ENCODE measurements around the gene USP6NL. TPM values are rescaled to one million over a fixed set of nuclear protein-coding genes. Genes with fewer than 3 reads are reported as not detected.

USP6NL gene
- total and polyA plus RNA-seq, 9 of the 15 experiments (the other 6 are each of a cell fraction or from before 2014, with no cell fraction given) = 3.2 to 26.6 (median 19.8) TPM

DNA sequence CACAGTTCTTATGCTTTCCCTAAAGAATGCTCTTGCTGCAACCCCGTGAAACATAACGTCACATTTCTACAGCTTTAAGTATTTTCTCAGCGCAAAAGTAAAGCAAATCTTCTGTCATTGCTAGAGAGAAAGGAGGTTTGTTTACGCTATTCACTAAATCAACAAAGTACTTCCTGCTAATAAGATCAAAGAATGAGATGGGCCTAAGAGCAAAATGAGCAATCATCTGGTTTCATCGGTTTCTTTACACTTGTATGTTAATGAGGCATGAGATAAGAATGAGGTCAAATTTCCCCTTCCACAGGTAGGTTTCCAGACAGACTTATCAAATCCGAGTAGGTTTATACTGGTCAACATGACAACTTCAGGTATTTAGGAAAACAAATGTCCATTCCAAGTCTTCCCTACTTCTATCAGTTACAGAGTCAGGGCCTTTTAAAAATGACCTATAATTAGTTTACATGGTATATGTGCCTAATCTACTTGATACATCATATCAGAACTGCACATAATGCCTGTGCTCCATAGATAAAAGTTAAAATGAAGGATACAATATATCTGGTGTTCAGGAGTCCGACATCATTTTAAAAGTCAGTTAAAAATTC lies 8.4 kb downstream of the USP6NL start (continued):
- TF ChIP-seq ZNF655 (CRISPR knock-in tag; IDR thresholded peaks at IDR 0.05) = no peak
- TF ChIP-seq GATAD2B (IDR thresholded peaks at IDR 0.05; ENCODE audit: borderline replicate concordance) = peak; percentile 73; the same call in 1 of the 2 replicates
- 0 out of 2 replicates have a peak, but pooled peaks have one; percentile 12 for TF ChIP-seq JUND (IDR thresholded peaks at IDR 0.05; ENCODE audit: borderline replicate concordance, low read depth, low read length)
- peak; percentile 49; the same call in 1 of the 3 replicates for TF ChIP-seq JUND (tag; IDR thresholded peaks at IDR 0.05; ENCODE audit: borderline replicate concordance, low read depth, low read length)
- no peak for TF ChIP-seq NUFIP1 (IDR thresholded peaks at IDR 0.05; ENCODE audit: partially characterized antibody)
- TF ChIP-seq CBFA2T3 (IDR thresholded peaks at IDR 0.05) = peak; percentile 79
- peak; percentile 91 for TF ChIP-seq ARID1B (IDR thresholded peaks at IDR 0.05)
- no peak for TF ChIP-seq EHMT2 (IDR thresholded peaks at IDR 0.05)
- no peak for TF ChIP-seq ZNF764 (CRISPR knock-in tag; IDR thresholded peaks at IDR 0.05; ENCODE audit: low read depth)
- TF ChIP-seq ZBTB1 (CRISPR knock-in tag; IDR thresholded peaks at IDR 0.05; ENCODE audit: borderline replicate concordance, low read depth) = no peak
- TF ChIP-seq FIP1L1 (IDR thresholded peaks at IDR 0.05; ENCODE audit: low read depth, low read length, poor library complexity, severe bottlenecking) = no peak
- TF ChIP-seq ZNF77 (CRISPR knock-in tag; IDR thresholded peaks at IDR 0.05) = no peak
- TF ChIP-seq RAD21 (CRISPR knock-in tag; conservative IDR thresholded peaks at IDR 0.05 in 1 of 2, IDR thresholded peaks at IDR 0.05 in 1 of 2) = no peak
- peak; percentile 72 for TF ChIP-seq NCOR1 (IDR thresholded peaks at IDR 0.05)
- peak; percentile 69 for TF ChIP-seq TCF3 (CRISPR knock-in tag; IDR thresholded peaks at IDR 0.05)
- no peak for TF ChIP-seq ZNF184 (CRISPR knock-in tag; IDR thresholded peaks at IDR 0.05)
- TF ChIP-seq FOSL1 (tag; conservative IDR thresholded peaks at IDR 0.05) = peak; percentile 55
- peak; percentile 73 for TF ChIP-seq EP300 (IDR thresholded peaks at IDR 0.05; ENCODE audit: low read length)
- peak; percentile 61; the same call in 1 of the 2 replicates for TF ChIP-seq CBFA2T2 (conservative IDR thresholded peaks at IDR 0.05)
- no peak for TF ChIP-seq ARHGAP35 (IDR thresholded peaks at IDR 0.05; ENCODE audit: partially characterized antibody)
- TF ChIP-seq TEAD4 (IDR thresholded peaks at IDR 0.05; ENCODE audit: low read length) = peak; percentile 85
- TF ChIP-seq TEAD4 (CRISPR knock-in tag; IDR thresholded peaks at IDR 0.05; ENCODE audit: borderline replicate concordance) = no peak
- TF ChIP-seq ATF7 (IDR thresholded peaks at IDR 0.05) = peak; percentile 70
- TF ChIP-seq TAL1 (IDR thresholded peaks at IDR 0.05) = peak; percentile 86
- peak; percentile 72; the same call in 1 of the 2 replicates for TF ChIP-seq FOXA1 (IDR thresholded peaks at IDR 0.05; ENCODE audit: borderline replicate concordance)
- TF ChIP-seq FOXK2 (conservative IDR thresholded peaks at IDR 0.05 in 1 of 2, IDR thresholded peaks at IDR 0.05 in 1 of 2; ENCODE audit: low read depth in 2 of 2) = 0 out of 4 replicates have a peak, but pooled peaks of 1 of the 2 experiments have one; percentile 9
- no peak for TF ChIP-seq KAT2B (IDR thresholded peaks at IDR 0.05; ENCODE audit: low read depth, low read length)
- TF ChIP-seq HBP1 (CRISPR knock-in tag; IDR thresholded peaks at IDR 0.05) = no peak
- TF ChIP-seq NFIC (IDR thresholded peaks at IDR 0.05) = 0 out of 2 replicates have a peak, but pooled peaks have one; percentile 8
- TF ChIP-seq RBFOX2 (IDR thresholded peaks at IDR 0.05; ENCODE audit: low read depth, low read length) = peak; percentile 35; the same call in 1 of the 2 replicates
- no peak for TF ChIP-seq TGIF2 (CRISPR knock-in tag; IDR thresholded peaks at IDR 0.05)
